ENCODE data around the gene SFI1.

The SFI1 gene, protein sequence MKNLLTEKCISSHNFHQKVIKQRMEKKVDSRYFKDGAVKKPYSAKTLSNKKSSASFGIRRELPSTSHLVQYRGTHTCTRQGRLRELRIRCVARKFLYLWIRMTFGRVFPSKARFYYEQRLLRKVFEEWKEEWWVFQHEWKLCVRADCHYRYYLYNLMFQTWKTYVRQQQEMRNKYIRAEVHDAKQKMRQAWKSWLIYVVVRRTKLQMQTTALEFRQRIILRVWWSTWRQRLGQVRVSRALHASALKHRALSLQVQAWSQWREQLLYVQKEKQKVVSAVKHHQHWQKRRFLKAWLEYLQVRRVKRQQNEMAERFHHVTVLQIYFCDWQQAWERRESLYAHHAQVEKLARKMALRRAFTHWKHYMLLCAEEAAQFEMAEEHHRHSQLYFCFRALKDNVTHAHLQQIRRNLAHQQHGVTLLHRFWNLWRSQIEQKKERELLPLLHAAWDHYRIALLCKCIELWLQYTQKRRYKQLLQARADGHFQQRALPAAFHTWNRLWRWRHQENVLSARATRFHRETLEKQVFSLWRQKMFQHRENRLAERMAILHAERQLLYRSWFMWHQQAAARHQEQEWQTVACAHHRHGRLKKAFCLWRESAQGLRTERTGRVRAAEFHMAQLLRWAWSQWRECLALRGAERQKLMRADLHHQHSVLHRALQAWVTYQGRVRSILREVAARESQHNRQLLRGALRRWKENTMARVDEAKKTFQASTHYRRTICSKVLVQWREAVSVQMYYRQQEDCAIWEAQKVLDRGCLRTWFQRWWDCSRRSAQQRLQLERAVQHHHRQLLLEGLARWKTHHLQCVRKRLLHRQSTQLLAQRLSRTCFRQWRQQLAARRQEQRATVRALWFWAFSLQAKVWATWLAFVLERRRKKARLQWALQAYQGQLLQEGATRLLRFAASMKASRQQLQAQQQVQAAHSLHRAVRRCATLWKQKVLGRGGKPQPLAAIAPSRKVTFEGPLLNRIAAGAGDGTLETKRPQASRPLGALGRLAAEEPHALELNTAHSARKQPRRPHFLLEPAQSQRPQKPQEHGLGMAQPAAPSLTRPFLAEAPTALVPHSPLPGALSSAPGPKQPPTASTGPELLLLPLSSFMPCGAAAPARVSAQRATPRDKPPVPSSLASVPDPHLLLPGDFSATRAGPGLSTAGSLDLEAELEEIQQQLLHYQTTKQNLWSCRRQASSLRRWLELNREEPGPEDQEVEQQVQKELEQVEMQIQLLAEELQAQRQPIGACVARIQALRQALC
- total RNA-seq: 161 to 206 (median 173) reads per million in 3 donors

DNA sequence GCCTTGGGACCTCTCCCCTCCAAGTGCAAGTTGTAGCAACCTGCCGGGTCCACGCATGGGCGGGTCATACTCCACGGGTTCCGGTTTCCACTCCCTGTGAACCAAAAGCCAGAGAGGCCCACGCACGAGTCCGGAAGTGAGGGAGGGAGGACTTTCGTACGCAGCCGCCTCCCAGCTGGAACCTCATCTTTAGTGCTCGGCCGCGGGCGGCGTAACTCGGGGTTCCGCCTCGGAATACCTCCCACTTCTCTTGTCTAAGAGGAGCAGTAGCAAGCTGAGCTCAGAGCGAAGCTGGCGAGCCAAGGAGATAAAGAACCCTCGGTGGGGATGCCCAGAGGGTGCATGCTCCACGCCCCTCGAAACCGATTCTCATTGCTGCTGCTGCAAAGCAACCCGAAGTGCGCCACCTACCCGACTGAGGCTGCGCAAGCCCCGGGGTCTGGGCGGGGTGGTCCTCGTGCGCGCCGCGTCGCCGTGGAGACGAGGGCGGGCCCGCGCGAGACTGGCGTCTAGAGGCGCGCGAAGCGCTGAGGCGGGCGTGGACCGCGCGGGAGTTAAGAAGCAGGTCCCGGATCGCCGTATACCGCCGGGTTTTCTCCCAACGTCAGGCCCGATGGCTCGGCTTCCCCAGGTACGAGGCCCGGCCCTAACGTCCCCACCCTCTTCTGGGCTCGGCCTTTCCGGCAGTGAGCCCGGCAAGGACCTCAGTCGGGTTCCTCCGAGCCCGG lies at the start of gene SFI1:
Gene SFI1 (plus strand): TSS at position 530 of the 728 bp plus-strand sequence. CDS start 11,749 bp downstream, outside the sequence.
- Histone ChIP-seq H3K36me3 (ENCODE audit: control insufficient read depth, insufficient read depth, low read length) (no peaks in the 10 kb centered on the region), H3K9me3 (ENCODE audit: control insufficient read depth, low read length) (no peaks in the 10 kb centered on the region), H3K4me1 (ENCODE audit: control insufficient read depth, insufficient read depth, low read length, poor library complexity, severe bottlenecking) (peaks cover 11% of the 10 kb centered on the region), H3K27me3 (replicated peaks; ENCODE audit: control insufficient read depth, insufficient read depth, low read length, poor library complexity, severe bottlenecking) (no peaks in the 10 kb centered on the region), H3K27ac (ENCODE audit: insufficient read depth, low read length, poor library complexity, severe bottlenecking) (peak within 1 kb of the TSS; percentile 91), H3K4me3 (ENCODE audit: insufficient read depth, low read depth, low read length, poor library complexity, severe bottlenecking) (peak within 1 kb of the TSS; percentile 70)
- DNase-seq: peak; percentile 88 to 93 (median 92)

DNA sequence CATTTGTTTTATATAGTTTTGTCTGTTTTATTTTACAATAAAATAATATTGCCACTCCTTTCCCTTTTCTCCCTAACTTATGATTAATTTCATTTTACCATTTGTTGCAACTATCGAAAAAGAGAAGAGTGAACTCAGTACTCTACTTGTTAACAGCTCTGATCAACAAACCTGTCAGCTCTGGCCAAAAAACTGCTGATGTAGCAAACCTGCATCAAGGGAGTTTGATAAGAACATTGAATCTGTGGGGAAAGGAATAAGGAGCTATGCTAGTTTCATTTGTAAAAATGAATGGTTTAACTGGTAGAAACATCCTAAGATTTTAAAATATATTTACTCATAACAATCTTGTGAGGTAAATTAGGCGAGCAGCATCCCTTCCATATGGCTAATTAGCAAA lies 49.6 kb upstream of the SFI1 start:
- no peaks in the 10 kb centered on the region for H3K4me1 ChIP-seq (ENCODE audit: control insufficient read depth, insufficient read depth, low read length, poor library complexity, severe bottlenecking)
- no peak for DNase-seq
- H3K27ac ChIP-seq (ENCODE audit: insufficient read depth, low read length, poor library complexity, severe bottlenecking): no peak overlapping the region
- no peak overlapping the region for H3K4me3 ChIP-seq (ENCODE audit: insufficient read depth, low read depth, low read length, poor library complexity, severe bottlenecking)
- no peaks in the 10 kb centered on the region for H3K27me3 ChIP-seq (replicated peaks; ENCODE audit: control insufficient read depth, insufficient read depth, low read length, poor library complexity, severe bottlenecking)
- no peaks in the 10 kb centered on the region for H3K9me3 ChIP-seq (ENCODE audit: control insufficient read depth, low read length)
- peaks cover 49% of the 10 kb centered on the region for H3K36me3 ChIP-seq (ENCODE audit: control insufficient read depth, insufficient read depth, low read length)

DNA sequence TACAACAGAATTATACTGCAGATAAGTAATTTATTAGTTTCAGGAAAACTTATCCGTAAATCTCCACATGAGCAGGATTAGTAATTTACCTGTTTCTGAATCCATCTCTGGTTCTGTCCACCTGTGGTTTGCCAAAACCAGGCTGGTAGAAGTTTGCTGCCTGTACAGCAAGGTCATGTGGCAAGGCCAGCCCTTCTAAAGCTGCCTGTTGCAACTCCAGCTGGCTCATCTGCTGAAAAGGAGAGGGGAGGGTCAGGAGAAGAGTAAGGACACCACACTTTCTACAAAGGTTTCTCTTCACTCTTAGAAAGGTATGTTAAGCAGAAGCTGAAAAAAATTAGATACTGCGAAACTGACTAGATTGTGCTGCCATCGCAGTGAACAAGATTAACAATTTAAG lies 49.0 kb upstream of the SFI1 start:
- no peaks in the 10 kb centered on the region for H3K4me1 ChIP-seq (ENCODE audit: control insufficient read depth, insufficient read depth, low read length, poor library complexity, severe bottlenecking)
- H3K9me3 ChIP-seq (ENCODE audit: control insufficient read depth, low read length): no peaks in the 10 kb centered on the region
- no peak overlapping the region for H3K27ac ChIP-seq (ENCODE audit: insufficient read depth, low read length, poor library complexity, severe bottlenecking)
- H3K36me3 ChIP-seq (ENCODE audit: control insufficient read depth, insufficient read depth, low read length): peaks cover 44% of the 10 kb centered on the region
- no peak for DNase-seq
- H3K27me3 ChIP-seq (replicated peaks; ENCODE audit: control insufficient read depth, insufficient read depth, low read length, poor library complexity, severe bottlenecking): no peaks in the 10 kb centered on the region
- no peak overlapping the region for H3K4me3 ChIP-seq (ENCODE audit: insufficient read depth, low read depth, low read length, poor library complexity, severe bottlenecking)

DNA sequence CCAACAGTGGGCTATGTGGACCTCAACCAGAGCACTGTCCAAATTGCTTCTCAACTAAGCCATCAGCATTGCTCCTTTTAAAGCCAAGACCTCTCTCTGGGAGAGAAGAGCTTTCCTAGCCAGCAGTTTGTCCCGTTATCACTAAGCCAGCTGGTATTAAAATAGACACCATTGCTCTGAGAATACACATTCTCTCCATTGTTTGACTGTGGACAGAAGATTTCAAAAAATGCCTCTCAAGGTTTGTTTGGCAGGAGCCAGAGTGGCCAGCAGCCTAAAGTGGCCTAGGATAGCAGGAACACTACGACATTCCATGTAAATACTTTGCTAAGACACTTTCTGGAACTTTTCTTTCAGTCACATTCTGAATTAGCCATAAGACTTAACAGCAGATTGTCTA lies 48.0 kb upstream of the SFI1 start:
- no peaks in the 10 kb centered on the region for H3K9me3 ChIP-seq (ENCODE audit: control insufficient read depth, low read length)
- H3K27me3 ChIP-seq (replicated peaks; ENCODE audit: control insufficient read depth, insufficient read depth, low read length, poor library complexity, severe bottlenecking): no peaks in the 10 kb centered on the region
- H3K4me1 ChIP-seq (ENCODE audit: control insufficient read depth, insufficient read depth, low read length, poor library complexity, severe bottlenecking): no peaks in the 10 kb centered on the region
- no peak overlapping the region for H3K27ac ChIP-seq (ENCODE audit: insufficient read depth, low read length, poor library complexity, severe bottlenecking)
- no peak for DNase-seq
- H3K4me3 ChIP-seq (ENCODE audit: insufficient read depth, low read depth, low read length, poor library complexity, severe bottlenecking): no peak overlapping the region
- peaks cover 33% of the 10 kb centered on the region for H3K36me3 ChIP-seq (ENCODE audit: control insufficient read depth, insufficient read depth, low read length)

DNA sequence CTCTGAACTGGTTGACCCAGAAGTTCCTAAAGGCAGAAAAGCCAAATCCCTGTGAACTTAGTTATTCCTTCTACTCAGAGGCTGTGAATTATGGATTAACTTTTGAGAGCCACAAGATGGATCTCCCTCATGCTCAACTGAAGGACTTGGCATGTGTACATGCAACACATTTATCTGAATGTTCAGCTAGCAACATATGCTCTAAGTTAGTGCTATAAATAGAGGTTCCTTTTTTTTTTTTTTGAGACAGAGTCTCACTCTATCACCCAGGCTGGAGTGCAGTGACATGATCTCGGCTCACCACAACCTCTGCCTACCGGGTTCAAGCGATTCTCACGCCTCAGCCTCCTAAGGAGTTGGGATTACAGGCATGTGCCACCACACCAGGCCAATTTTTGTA lies 46.8 kb upstream of the SFI1 start:
- Histone ChIP-seq H3K4me1 (ENCODE audit: control insufficient read depth, insufficient read depth, low read length, poor library complexity, severe bottlenecking) (no peaks in the 10 kb centered on the region), H3K27ac (ENCODE audit: insufficient read depth, low read length, poor library complexity, severe bottlenecking) (no peak overlapping the region), H3K27me3 (replicated peaks; ENCODE audit: control insufficient read depth, insufficient read depth, low read length, poor library complexity, severe bottlenecking) (no peaks in the 10 kb centered on the region), H3K4me3 (ENCODE audit: insufficient read depth, low read depth, low read length, poor library complexity, severe bottlenecking) (no peak overlapping the region), H3K36me3 (ENCODE audit: control insufficient read depth, insufficient read depth, low read length) (peaks cover 33% of the 10 kb centered on the region), H3K9me3 (ENCODE audit: control insufficient read depth, low read length) (no peaks in the 10 kb centered on the region)
- no peak for DNase-seq

DNA sequence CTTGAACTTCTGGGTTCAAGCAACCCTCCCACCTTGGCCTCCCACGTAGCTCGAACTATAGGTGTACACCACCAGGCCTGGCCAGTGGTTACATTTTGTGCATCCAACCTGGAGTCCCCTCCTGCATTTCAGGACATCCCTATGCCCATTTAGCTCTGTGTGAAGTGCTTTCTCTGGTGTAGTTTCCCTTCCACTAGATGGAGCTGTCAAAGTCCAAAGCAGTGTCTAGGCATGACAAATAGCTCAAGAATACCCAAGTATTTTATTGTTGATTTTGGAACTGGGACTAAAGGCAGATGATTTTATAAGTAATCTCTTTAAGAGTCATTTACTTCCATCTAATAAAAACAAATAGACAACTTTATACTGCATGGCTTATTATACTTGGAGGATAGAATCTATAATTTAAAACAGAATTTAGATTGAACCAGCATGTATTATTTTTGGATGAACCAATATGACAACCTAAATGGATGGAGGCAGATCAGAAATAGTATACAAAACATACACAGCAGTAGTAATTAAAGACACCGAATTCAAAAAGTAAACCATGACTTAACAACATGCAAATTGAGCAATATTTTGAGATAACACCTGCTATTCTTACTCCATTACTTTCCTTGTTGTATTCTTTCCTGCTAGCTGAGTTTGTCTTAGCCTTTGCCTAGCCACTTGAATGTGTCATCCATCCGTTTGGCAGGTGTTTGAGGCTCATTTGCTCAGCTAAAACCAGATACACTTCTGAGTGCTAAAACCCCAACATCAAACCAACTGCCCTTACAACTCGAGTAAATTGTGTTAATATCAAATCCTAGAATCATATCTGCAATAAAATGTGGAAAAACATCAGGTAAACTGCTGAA lies 44.4 kb upstream of the SFI1 start:
- Histone ChIP-seq H3K27ac (ENCODE audit: insufficient read depth, low read length, poor library complexity, severe bottlenecking) (no peak overlapping the region), H3K36me3 (ENCODE audit: control insufficient read depth, insufficient read depth, low read length) (peaks cover 35% of the 10 kb centered on the region), H3K27me3 (replicated peaks; ENCODE audit: control insufficient read depth, insufficient read depth, low read length, poor library complexity, severe bottlenecking) (no peaks in the 10 kb centered on the region), H3K9me3 (ENCODE audit: control insufficient read depth, low read length) (no peaks in the 10 kb centered on the region), H3K4me1 (ENCODE audit: control insufficient read depth, insufficient read depth, low read length, poor library complexity, severe bottlenecking) (no peaks in the 10 kb centered on the region), H3K4me3 (ENCODE audit: insufficient read depth, low read depth, low read length, poor library complexity, severe bottlenecking) (no peak overlapping the region)
- no peak for DNase-seq

DNA sequence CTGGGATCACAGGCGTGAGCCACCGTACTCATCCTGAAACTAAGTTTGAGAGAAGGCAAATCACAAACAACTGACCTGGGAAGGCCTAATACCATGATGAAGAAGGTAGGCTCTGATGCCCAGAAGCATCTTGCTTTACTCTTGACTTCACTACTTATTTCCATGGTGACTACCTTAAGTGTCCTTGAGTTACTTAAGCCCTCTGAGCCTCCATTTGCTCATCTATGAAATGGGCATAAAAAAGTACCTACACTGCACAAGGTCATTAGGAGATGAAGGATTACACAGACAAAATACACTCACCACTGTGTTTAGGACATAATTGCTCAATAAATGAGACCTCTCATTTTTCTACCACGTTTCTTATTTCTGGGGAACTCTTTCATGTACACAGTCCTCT lies 34.6 kb upstream of the SFI1 start:
- Histone ChIP-seq H3K4me3 (ENCODE audit: insufficient read depth, low read depth, low read length, poor library complexity, severe bottlenecking) (no peak overlapping the region), H3K4me1 (ENCODE audit: control insufficient read depth, insufficient read depth, low read length, poor library complexity, severe bottlenecking) (no peaks in the 10 kb centered on the region), H3K9me3 (ENCODE audit: control insufficient read depth, low read length) (no peaks in the 10 kb centered on the region), H3K27me3 (replicated peaks; ENCODE audit: control insufficient read depth, insufficient read depth, low read length, poor library complexity, severe bottlenecking) (no peaks in the 10 kb centered on the region), H3K36me3 (ENCODE audit: control insufficient read depth, insufficient read depth, low read length) (peaks cover 57% of the 10 kb centered on the region), H3K27ac (ENCODE audit: insufficient read depth, low read length, poor library complexity, severe bottlenecking) (no peak overlapping the region)
- DNase-seq: no peak

DNA sequence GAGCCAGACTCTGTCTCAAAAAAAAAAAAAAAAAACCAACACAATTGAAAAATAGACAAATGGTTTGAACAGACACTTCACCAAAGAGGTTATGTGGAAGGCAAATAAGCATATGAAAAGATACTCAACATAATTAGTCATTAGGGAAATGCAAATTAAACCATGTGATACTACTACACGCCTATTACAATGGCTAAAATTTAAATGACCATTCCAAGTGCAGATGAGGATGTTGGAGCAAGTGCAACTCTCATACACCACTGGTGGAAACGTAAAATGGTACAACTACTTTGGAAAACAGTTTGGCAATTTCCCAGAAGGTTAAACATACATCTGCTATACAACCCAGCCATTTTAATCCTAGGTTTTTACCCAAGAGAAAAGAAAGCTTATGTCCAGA lies 31.0 kb upstream of the SFI1 start:
- no peaks in the 10 kb centered on the region for H3K27me3 ChIP-seq (replicated peaks; ENCODE audit: control insufficient read depth, insufficient read depth, low read length, poor library complexity, severe bottlenecking)
- no peak overlapping the region for H3K4me3 ChIP-seq (ENCODE audit: insufficient read depth, low read depth, low read length, poor library complexity, severe bottlenecking)
- no peaks in the 10 kb centered on the region for H3K9me3 ChIP-seq (ENCODE audit: control insufficient read depth, low read length)
- no peaks in the 10 kb centered on the region for H3K4me1 ChIP-seq (ENCODE audit: control insufficient read depth, insufficient read depth, low read length, poor library complexity, severe bottlenecking)
- DNase-seq: no peak
- H3K27ac ChIP-seq (ENCODE audit: insufficient read depth, low read length, poor library complexity, severe bottlenecking): no peak overlapping the region
- peaks cover 37% of the 10 kb centered on the region for H3K36me3 ChIP-seq (ENCODE audit: control insufficient read depth, insufficient read depth, low read length)

DNA sequence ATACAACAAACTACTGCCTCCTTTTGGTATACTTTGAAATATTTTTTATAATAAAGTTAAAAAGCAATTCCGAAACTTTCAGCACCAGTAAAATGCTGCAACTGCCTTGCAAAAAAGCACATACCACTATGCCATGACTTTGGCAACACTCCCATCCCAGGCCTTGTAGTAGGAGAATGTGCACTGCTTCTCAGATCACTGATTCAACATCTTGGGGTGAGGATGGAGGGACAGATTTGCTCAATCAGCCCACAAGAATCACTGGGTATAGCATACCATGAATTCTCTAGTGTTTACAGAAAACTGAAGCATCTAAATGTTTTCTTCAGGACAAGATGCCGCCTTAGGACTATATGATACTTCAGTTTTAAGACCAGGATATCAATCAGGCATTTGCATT lies 21.6 kb upstream of the SFI1 start:
- DNase-seq: no peak

More for the DNA sequence above, 21.6 kb upstream of the SFI1 start:
- no peaks in the 10 kb centered on the region for H3K27me3 ChIP-seq (replicated peaks; ENCODE audit: control insufficient read depth, insufficient read depth, low read length, poor library complexity, severe bottlenecking)
- H3K4me1 ChIP-seq (ENCODE audit: control insufficient read depth, insufficient read depth, low read length, poor library complexity, severe bottlenecking): no peaks in the 10 kb centered on the region
- peaks cover 4% of the 10 kb centered on the region for H3K36me3 ChIP-seq (ENCODE audit: control insufficient read depth, insufficient read depth, low read length)
- H3K27ac ChIP-seq (ENCODE audit: insufficient read depth, low read length, poor library complexity, severe bottlenecking): no peak overlapping the region
- no peaks in the 10 kb centered on the region for H3K9me3 ChIP-seq (ENCODE audit: control insufficient read depth, low read length)
- H3K4me3 ChIP-seq (ENCODE audit: insufficient read depth, low read depth, low read length, poor library complexity, severe bottlenecking): no peak overlapping the region

All from effector memory CD4-positive, alpha-beta T cell (primary cell).